Stomach (tissue), 9 donors: Measurements from ENCODE around the gene VDR. TPM values are rescaled to one million over a fixed set of nuclear protein-coding genes. Genes with fewer than 3 reads are reported as not detected.
A peak's percentile ranks its signal among the peaks of the same experiment; 100 is the strongest.

Source experiments
- DNase-seq, 2 donors: peaks; one replicate each; pipeline versions ENCODE4 v3.0.0 to v3.0.0-alpha.2; 2013 to 2019
- H3K27ac ChIP-seq, 5 donors: fragments of 200-600 bp in 4 of 5; sonication (generic) in 4 of 5; one replicate each; pipeline ENCODE4 v1.5.1; 2013 to 2019; ENCODE audit warnings: mild to moderate bottlenecking in 1 of 5, moderate library complexity in 1 of 5
- H3K27me3 ChIP-seq, 3 donors: fragments of 200-600 bp; sonication (generic); one replicate each; pipeline ENCODE4 v1.5.1; 2017 to 2019; ENCODE audit warnings: mixed run types in 1 of 3
- H3K36me3 ChIP-seq, 4 donors: fragments of 200-600 bp; sonication (generic); 1 replicate in 3 of 4; 2 replicates in 1 of 4; pipeline ENCODE4 v1.5.1; 2016 to 2019
- H3K4me1 ChIP-seq, 4 donors: fragments of 200-600 bp; sonication (generic); one replicate each; pipeline ENCODE4 v1.5.1; 2016 to 2019
- H3K4me3 ChIP-seq, 4 donors: fragments of 200-600 bp; sonication (generic) in 3 of 4; one replicate each; pipeline ENCODE4 v1.5.1; 2016 to 2019; ENCODE audit warnings: mild to moderate bottlenecking in 1 of 4
- H3K9me3 ChIP-seq, 4 donors: fragments of 200-600 bp; sonication (generic); one replicate each; pipeline ENCODE4 v1.5.1; 2016 to 2019
- EP300 ChIP-seq: sonication (generic); formaldehyde crosslinking; IDR thresholded peaks from one replicate; pipeline ENCODE4 v1.6.1; 2017; ENCODE audit warnings: antibody characterized with exemption
- POLR2A ChIP-seq, 4 donors: fragments of 450-650 bp; IDR thresholded peaks; one replicate each; pipeline ENCODE4 v1.6.1; 2016; ENCODE audit warnings: antibody characterized with exemption in 4 of 4, control low read depth in 2 of 4, mild to moderate bottlenecking in 1 of 4, moderate library complexity in 1 of 4
- POLR2AphosphoS5 ChIP-seq, 3 donors: sonication (generic); formaldehyde crosslinking; IDR thresholded peaks; one replicate each; pipeline ENCODE4 v1.6.1; 2016; ENCODE audit warnings: antibody characterized with exemption in 3 of 3
- WGBS, 5 donors: extraction: QIAGEN DNeasy Blood & Tissue Kit in 3 of 5; methylation state at CpG; one replicate each; pipeline versions ENCODE4 v1.1.5 to v1.1.7; 2013 to 2018; 5-methylcytosine and 5-hydroxymethylcytosine counted together
- intact Hi-C: fragments of 100-400 bp; cut with DNase I; formaldehyde crosslinking; loops from one replicate; pipeline ENCODE4 v1.15.1; 2023; ENCODE audit warnings: low total_unique reads
- polyA plus RNA-seq, 3 donors: library from polyadenylated mRNA; stranded (reverse); fragments of 200-250 nt; gene quantifications; one replicate each; pipeline ENCODE4 v1.2.3, GENCODE V29; 2013
- total RNA-seq, 5 donors: library from RNA; depleted of rRNA; stranded (reverse); fragments of >200 nt; gene quantifications; one replicate each; pipeline versions ENCODE4 v1.1.0 to v1.2.3, GENCODE V29; 2014 to 2016
- TF ChIP-seq, protein P1 (sequence below), 7 experiments: fragments of 450-650 bp in 4 of 7; fragments of 200-600 bp in 3 of 7; sonication (generic) in 3 of 7; IDR thresholded peaks; one replicate each; pipeline ENCODE4 v1.5.1; 2016 to 2019; ENCODE audit warnings: antibody characterized with exemption in 7 of 7, control low read depth in 2 of 7, mild to moderate bottlenecking in 1 of 7
- donor health status: healthy with polysubstance abuse.
- donor health status: Bipolar disorder and iron deficiency.
- donor health status: healthy.

Gene VDR
- total and polyA plus RNA-seq, 8 donors, result 2.8 to 22.3 (median 4.7) TPM

DNA sequence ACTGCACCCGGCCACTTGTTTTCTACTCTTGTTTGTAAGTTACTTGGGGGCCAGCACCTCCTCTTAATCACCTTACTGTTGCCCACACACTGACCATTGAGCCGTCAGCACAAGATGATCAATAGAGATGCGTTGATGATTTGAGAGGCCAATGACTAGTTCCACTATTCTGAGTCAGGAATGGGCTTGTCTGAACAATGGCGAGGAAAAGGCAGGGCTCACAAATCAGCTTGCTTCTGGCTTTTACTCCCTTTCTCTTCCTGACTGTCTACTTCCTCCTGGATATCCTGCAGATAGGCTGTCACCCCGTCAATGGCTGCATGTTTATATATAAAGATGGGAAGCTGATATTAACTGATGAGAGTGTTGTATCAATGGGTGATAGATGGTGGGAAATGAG lies 55.9 kb downstream of the VDR start:
- DNase-seq, result no peak

GRCh38 chr12:47846294-47846996 lies 58.3 kb downstream of the VDR start:
- WGBS, 5 donors, result 89 to 96% (median 90%) methylated on average over 11 to 14 of the region's 14 CpGs
- Histone ChIP-seq H3K4me1 (peaks cover 0 to 7% (median 2%) of the 10 kb centered on the region in 4 donors), H3K27ac (no peak overlapping the region), H3K4me3 (no peak overlapping the region), H3K36me3 (peaks cover 0 to 44% (median 13%) of the 10 kb centered on the region in 4 donors), H3K27me3 (no peaks in the 10 kb centered on the region), H3K9me3 (no peaks in the 10 kb centered on the region)
- intact Hi-C loops, result loop anchor here (10.0 kb wide), 1 partner anchor 132 kb away; no protein-coding TSS in a partner anchor
- TF ChIP-seq EP300 (no peak), POLR2A (IDR thresholded peaks at IDR 0.05) (no peak)
- TF ChIP-seq, protein P1, sequence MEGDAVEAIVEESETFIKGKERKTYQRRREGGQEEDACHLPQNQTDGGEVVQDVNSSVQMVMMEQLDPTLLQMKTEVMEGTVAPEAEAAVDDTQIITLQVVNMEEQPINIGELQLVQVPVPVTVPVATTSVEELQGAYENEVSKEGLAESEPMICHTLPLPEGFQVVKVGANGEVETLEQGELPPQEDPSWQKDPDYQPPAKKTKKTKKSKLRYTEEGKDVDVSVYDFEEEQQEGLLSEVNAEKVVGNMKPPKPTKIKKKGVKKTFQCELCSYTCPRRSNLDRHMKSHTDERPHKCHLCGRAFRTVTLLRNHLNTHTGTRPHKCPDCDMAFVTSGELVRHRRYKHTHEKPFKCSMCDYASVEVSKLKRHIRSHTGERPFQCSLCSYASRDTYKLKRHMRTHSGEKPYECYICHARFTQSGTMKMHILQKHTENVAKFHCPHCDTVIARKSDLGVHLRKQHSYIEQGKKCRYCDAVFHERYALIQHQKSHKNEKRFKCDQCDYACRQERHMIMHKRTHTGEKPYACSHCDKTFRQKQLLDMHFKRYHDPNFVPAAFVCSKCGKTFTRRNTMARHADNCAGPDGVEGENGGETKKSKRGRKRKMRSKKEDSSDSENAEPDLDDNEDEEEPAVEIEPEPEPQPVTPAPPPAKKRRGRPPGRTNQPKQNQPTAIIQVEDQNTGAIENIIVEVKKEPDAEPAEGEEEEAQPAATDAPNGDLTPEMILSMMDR (IDR thresholded peaks at IDR 0.05), result no peak
- no peak for DNase-seq

More for the DNA sequence above, 55.9 kb downstream of the VDR start:
- TF ChIP-seq POLR2AphosphoS5 (IDR thresholded peaks at IDR 0.05) (no peak), POLR2A (IDR thresholded peaks at IDR 0.05) (no peak), EP300 (no peak)
- TF ChIP-seq, protein P1 (IDR thresholded peaks at IDR 0.05), result no peak
- Histone ChIP-seq H3K36me3 (peaks cover 0 to 54% (median 16%) of the 10 kb centered on the region in 4 donors), H3K9me3 (no peaks in the 10 kb centered on the region), H3K4me3 (no peak overlapping the region), H3K4me1 (peaks cover 0 to 5% (median 0%) of the 10 kb centered on the region in 4 donors), H3K27me3 (no peaks in the 10 kb centered on the region), H3K27ac (no peak overlapping the region)
- intact Hi-C loops, result loop anchor here (10.0 kb wide), 1 partner anchor 134 kb away; no protein-coding TSS in a partner anchor
- 70 to 79% (median 76%) methylated on average over 5 of the region's 5 CpGs for WGBS, 5 donors

DNA sequence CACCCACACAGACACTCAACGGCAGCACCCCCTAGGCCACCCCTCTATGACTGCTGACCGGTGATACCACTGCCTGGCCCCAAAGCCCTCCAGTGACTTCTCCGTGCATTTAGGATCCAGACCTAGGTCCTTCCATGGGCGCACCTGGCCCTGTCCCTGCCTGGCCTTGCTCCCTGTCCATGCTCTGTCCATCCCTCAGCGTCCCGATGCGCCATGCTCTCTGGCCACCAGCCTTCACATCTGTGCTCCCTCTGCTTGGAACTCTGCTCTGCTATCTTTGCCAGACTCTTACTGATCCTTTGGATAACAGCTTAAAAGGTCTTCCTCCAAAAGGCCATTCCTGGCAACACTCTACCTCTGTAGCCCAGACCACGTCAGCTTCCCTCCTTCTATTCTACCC lies 59.7 kb downstream of the VDR start:
- no peak for DNase-seq
- no peaks in the 10 kb centered on the region for H3K27me3 ChIP-seq
- H3K36me3 ChIP-seq, result peaks cover 0 to 33% (median 13%) of the 10 kb centered on the region in 4 donors
- intact Hi-C loops, result loop anchor here (10.0 kb wide), 1 partner anchor 130 kb away; no protein-coding TSS in a partner anchor
- no peaks in the 10 kb centered on the region for H3K9me3 ChIP-seq
- H3K27ac ChIP-seq, result no peak overlapping the region
- H3K4me3 ChIP-seq, result no peak overlapping the region
- no peak for TF ChIP-seq POLR2AphosphoS5 (IDR thresholded peaks at IDR 0.05)
- no peak for TF ChIP-seq EP300
- TF ChIP-seq POLR2A (IDR thresholded peaks at IDR 0.05), result no peak
- TF ChIP-seq, protein P1 (IDR thresholded peaks at IDR 0.05), result no peak
- 93 to 95% (median 94%) methylated on average over 7 to 8 of the region's 8 CpGs for WGBS, 5 donors
- peaks cover 0 to 9% (median 3%) of the 10 kb centered on the region in 4 donors for H3K4me1 ChIP-seq

- Histone ChIP-seq H3K27ac (no peak overlapping the region), H3K4me1 (peaks cover 0 to 9% (median 3%) of the 10 kb centered on the region in 4 donors), H3K36me3 (peaks cover 0 to 33% (median 13%) of the 10 kb centered on the region in 4 donors), H3K9me3 (no peaks in the 10 kb centered on the region), H3K27me3 (no peaks in the 10 kb centered on the region), H3K4me3 (no peak overlapping the region)
- intact Hi-C loops, result loop anchor here (5.0 to 10.0 kb wide), 2 partner anchors 47 to 130 kb away; no protein-coding TSS in a partner anchor
- TF ChIP-seq POLR2A (IDR thresholded peaks at IDR 0.05) (no peak), EP300 (no peak), POLR2AphosphoS5 (IDR thresholded peaks at IDR 0.05) (no peak)
- TF ChIP-seq, protein P1 (IDR thresholded peaks at IDR 0.05), result no peak
- 59 to 80% (median 77%) methylated on average over 11 to 28 of the region's 28 CpGs for WGBS, 5 donors
- peak in 1 of 2 donors; percentile 57 for DNase-seq
These were observed 60.4 kb downstream of the VDR start for GRCh38 chr12:47844264-47845019.
